ENCODE results near the gene CHST14. TPM values are rescaled to one million over a fixed set of nuclear protein-coding genes. Genes with fewer than 3 reads are reported as not detected.

The CHST14 gene
- total and polyA plus RNA-seq, 9 donors, result 16.0 to 48.4 (median 42.7) TPM

DNA sequence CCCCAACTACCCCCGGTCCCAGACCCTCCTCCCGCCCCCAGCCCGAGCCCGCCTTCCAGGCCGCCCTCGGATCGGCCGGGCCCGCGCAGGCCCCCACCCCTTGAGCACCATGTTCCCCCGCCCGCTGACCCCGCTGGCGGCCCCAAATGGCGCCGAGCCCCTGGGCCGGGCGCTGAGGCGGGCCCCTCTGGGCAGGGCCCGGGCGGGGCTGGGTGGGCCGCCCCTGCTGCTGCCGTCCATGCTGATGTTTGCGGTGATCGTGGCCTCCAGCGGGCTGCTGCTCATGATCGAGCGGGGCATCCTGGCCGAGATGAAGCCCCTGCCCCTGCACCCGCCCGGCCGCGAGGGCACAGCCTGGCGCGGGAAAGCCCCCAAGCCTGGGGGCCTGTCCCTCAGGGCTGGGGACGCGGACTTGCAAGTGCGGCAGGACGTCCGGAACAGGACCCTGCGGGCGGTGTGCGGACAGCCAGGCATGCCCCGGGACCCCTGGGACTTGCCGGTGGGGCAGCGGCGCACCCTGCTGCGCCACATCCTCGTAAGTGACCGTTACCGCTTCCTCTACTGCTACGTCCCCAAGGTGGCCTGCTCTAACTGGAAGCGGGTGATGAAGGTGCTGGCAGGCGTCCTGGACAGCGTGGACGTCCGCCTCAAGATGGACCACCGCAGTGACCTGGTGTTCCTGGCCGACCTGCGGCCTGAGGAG is 472 bp downstream of the CHST14 start:
- under 1% methylated on average over 47 of the region's 60 CpGs for WGBS (ENCODE audit: insufficient coverage)
- Histone ChIP-seq H3K4me1 (ENCODE audit: control insufficient read depth, insufficient read depth, low read length) (peaks cover 22% of the 10 kb centered on the region), H3K36me3 (ENCODE audit: control insufficient read depth, insufficient read depth, low read length) (peaks cover 15% of the 10 kb centered on the region), H3K9me3 (replicated peaks; ENCODE audit: control insufficient read depth, low read depth, low read length) (no peaks in the 10 kb centered on the region), H3K27ac (ENCODE audit: low read length) (peak overlapping the region; percentile 69), H3K4me3 (ENCODE audit: low read length) (peak overlapping the region; percentile 85), H3K27me3 (ENCODE audit: control insufficient read depth, insufficient read depth, low read length) (no peaks in the 10 kb centered on the region)
- peak; percentile 70 for DNase-seq

DNA sequence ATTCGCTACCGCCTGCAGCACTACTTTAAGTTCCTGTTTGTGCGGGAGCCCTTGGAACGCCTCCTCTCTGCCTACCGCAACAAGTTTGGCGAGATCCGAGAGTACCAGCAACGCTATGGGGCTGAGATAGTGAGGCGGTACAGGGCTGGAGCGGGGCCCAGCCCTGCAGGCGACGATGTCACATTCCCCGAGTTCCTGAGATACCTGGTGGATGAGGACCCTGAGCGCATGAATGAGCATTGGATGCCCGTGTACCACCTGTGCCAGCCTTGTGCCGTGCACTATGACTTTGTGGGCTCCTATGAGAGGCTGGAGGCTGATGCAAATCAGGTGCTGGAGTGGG is 995 bp downstream of the CHST14 start:
- Histone ChIP-seq H3K36me3 (ENCODE audit: control insufficient read depth, insufficient read depth, low read length) (peaks cover 10% of the 10 kb centered on the region), H3K4me1 (ENCODE audit: control insufficient read depth, insufficient read depth, low read length) (peaks cover 22% of the 10 kb centered on the region), H3K27me3 (ENCODE audit: control insufficient read depth, insufficient read depth, low read length) (no peaks in the 10 kb centered on the region), H3K9me3 (replicated peaks; ENCODE audit: control insufficient read depth, low read depth, low read length) (no peaks in the 10 kb centered on the region), H3K4me3 (ENCODE audit: low read length) (peak overlapping the region; percentile 85), H3K27ac (ENCODE audit: low read length) (peak overlapping the region; percentile 69)
- 6% methylated on average over 16 of the region's 16 CpGs for WGBS (ENCODE audit: insufficient coverage)
- DNase-seq, result peak; percentile 24

DNA sequence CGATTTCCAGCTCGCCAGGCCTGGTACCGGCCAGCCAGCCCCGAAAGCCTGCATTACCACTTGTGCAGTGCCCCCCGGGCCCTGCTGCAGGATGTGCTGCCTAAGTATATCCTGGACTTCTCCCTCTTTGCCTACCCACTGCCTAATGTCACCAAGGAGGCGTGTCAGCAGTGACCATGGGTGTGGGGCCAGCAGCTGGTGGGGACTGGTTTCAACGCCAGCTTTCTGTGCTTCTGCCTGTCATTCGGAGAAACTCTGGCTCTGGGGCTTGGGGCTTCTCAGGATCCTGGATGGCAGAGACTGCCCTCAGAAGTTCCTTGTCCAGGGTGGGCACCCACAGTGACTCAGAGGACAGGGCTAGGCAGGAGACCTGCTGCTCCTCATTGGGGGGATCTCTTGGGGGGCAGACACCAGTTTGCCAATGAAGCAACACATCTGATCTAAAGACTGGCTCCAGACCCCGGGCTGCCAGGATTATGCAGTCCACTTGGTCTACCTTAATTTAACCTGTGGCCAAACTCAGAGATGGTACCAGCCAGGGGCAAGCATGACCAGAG is 1.5 kb downstream of the CHST14 start:
- H3K27me3 ChIP-seq (ENCODE audit: control insufficient read depth, insufficient read depth, low read length), result no peaks in the 10 kb centered on the region
- no peaks in the 10 kb centered on the region for H3K9me3 ChIP-seq (replicated peaks; ENCODE audit: control insufficient read depth, low read depth, low read length)
- no peak overlapping the region for H3K27ac ChIP-seq (ENCODE audit: low read length)
- peak overlapping the region; percentile 85 for H3K4me3 ChIP-seq (ENCODE audit: low read length)
- 81% methylated on average over 8 of the region's 9 CpGs for WGBS (ENCODE audit: insufficient coverage)
- peak; percentile 35 for DNase-seq
- peaks cover 5% of the 10 kb centered on the region for H3K36me3 ChIP-seq (ENCODE audit: control insufficient read depth, insufficient read depth, low read length)
- H3K4me1 ChIP-seq (ENCODE audit: control insufficient read depth, insufficient read depth, low read length), result peaks cover 22% of the 10 kb centered on the region

DNA sequence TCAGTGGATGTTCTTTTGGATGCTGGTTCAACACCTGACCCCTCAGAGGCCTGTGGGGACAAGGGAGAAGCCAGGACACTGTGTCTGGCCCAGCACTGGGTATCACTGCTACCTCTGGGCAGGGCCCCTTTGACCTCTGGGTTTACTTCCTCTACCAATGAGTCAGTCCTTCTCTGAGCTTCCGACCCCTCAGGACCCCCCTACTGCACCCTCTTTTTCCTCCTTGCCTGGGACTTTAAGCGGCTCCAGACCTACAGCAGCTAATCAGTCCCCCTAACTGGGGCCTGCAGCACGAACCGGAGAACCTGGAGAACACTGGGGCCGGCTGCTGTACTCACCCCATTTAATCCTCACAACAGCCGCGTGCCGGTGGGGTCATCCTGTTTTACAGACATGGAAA is 3.8 kb downstream of the CHST14 start:
- Histone ChIP-seq H3K4me3 (ENCODE audit: low read length) (no peak overlapping the region), H3K4me1 (ENCODE audit: control insufficient read depth, insufficient read depth, low read length) (peaks cover 25% of the 10 kb centered on the region), H3K27ac (ENCODE audit: low read length) (no peak overlapping the region), H3K36me3 (ENCODE audit: control insufficient read depth, insufficient read depth, low read length) (peaks cover 3% of the 10 kb centered on the region), H3K27me3 (ENCODE audit: control insufficient read depth, insufficient read depth, low read length) (no peaks in the 10 kb centered on the region), H3K9me3 (replicated peaks; ENCODE audit: control insufficient read depth, low read depth, low read length) (no peaks in the 10 kb centered on the region)
- 38% methylated on average over 3 of the region's 8 CpGs for WGBS (ENCODE audit: insufficient coverage)
- no peak for DNase-seq

DNA sequence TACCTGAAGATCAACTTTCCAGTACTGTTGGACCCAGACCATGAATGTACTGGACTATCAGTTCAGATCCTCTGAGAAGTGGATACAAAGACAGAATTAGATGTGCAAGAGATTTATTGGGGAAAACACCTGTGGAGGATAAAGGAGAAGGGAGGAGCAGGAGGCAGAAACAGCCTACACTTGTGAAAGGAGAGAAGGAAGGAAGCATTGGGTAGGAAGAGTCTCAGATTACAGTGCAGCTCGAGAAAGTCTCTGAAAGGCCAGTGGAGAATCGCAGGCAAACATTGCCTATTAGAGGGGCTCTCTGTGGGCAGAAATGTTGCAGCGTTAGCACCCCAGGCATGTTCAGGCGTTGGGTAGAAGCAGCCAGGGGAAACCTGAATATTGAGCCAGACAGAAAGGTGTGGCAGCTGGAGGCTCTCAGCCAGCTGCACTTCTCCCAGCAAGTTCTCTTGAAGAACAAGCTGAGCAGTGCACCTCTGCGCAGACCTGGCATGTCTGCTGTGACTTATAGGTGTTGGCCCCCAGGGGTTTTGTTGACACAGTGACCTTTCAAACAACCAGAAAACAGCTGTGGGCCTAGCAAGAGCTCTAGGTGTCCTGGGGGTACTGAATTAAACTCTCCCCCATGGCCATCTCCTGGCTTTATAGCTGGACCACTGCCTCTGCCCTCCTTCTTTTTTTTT is 7.0 kb downstream of the CHST14 start:
- Histone ChIP-seq H3K9me3 (replicated peaks; ENCODE audit: control insufficient read depth, low read depth, low read length) (no peaks in the 10 kb centered on the region), H3K4me1 (ENCODE audit: control insufficient read depth, insufficient read depth, low read length) (peaks cover 3% of the 10 kb centered on the region), H3K36me3 (ENCODE audit: control insufficient read depth, insufficient read depth, low read length) (no peaks in the 10 kb centered on the region), H3K4me3 (ENCODE audit: low read length) (no peak overlapping the region), H3K27ac (ENCODE audit: low read length) (no peak overlapping the region), H3K27me3 (ENCODE audit: control insufficient read depth, insufficient read depth, low read length) (no peaks in the 10 kb centered on the region)
- DNase-seq, result no peak
- WGBS (ENCODE audit: insufficient coverage), result 26% methylated on average over 4 of the region's 5 CpGs

DNA sequence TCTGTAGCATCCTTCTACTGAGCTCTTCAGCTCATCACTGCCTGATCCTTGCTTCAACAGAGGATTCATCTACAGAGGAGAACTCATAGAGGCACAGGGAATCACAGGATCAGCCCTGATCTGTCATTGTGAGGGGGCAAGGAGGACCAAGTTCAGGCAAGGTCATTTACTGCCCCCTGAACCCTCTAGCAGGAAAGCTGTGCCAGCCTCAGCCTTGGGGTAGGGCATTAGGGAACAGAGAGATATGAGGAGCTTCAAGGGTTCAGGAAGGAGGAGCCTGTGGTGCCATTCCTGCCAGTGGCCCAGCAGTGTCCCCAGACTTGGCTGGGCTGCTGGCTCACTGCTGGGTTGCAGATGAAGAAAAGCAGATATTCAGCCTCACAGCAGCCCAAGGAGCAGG is 8.2 kb downstream of the CHST14 start:
- Histone ChIP-seq H3K9me3 (replicated peaks; ENCODE audit: control insufficient read depth, low read depth, low read length) (no peaks in the 10 kb centered on the region), H3K4me1 (ENCODE audit: control insufficient read depth, insufficient read depth, low read length) (peaks cover 3% of the 10 kb centered on the region), H3K4me3 (ENCODE audit: low read length) (no peak overlapping the region), H3K27ac (ENCODE audit: low read length) (no peak overlapping the region), H3K27me3 (ENCODE audit: control insufficient read depth, insufficient read depth, low read length) (no peaks in the 10 kb centered on the region), H3K36me3 (ENCODE audit: control insufficient read depth, insufficient read depth, low read length) (no peaks in the 10 kb centered on the region)
- DNase-seq, result no peak

DNA sequence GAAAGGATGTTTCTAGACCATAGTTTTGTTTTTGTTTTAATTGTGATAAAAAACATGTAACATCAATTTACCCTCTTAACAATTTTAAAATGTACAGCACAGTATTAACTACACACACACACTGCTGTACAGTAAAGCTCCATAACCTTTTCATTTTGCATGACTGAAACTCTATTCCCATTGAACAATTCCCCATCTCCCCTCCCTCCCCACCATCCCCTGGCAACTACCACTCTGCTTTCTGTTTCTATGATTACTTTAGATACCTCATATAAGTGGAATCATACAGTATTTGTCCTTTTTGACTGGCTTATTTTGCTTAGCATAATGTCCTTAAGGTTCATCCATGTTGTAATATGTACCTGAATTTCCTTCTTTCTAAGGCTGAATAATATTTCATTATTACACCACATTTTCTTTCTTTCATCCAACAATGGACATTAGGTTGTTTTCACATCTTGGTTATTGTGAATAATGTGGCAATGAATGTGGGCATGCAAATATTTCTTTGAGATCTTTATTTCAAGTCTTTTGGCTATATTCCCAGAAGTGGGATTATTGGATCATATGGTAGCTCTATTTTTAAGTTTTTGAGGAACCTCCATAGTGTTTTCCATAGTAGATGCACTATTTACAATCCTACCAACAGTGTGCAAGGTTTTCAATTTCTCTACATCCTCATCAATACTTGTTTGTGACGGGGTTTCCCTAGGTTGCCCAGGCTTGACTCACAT is 10.7 kb downstream of the CHST14 start:
- peaks cover 3% of the 10 kb centered on the region for H3K4me1 ChIP-seq (ENCODE audit: control insufficient read depth, insufficient read depth, low read length)
- no peaks in the 10 kb centered on the region for H3K36me3 ChIP-seq (ENCODE audit: control insufficient read depth, insufficient read depth, low read length)
- 29% methylated on average over 1 of the region's 1 CpG for WGBS (ENCODE audit: insufficient coverage)

DNA sequence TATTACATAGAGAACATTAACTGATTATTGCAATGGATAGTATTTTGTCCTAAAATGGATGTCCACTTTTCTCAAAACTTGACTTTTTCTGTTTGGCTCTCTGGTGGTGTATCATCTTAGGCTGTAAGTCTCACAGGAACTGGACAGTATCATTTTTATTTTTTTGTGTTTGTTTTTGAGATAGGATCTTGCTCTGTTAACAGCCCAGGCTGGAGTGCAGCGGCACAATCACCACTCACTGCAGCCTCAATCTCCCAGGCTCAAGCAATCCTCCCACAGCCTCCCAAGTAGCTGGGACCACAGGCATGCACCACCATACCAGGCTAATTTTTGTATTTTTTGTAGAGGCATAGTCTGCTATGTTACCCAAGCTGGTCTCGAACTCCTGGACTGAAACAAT is 13.1 kb downstream of the CHST14 start:
- no CpG with 5 or more reads among the region's 2 CpGs for WGBS (ENCODE audit: insufficient coverage)
- Histone ChIP-seq H3K9me3 (replicated peaks; ENCODE audit: control insufficient read depth, low read depth, low read length) (no peaks in the 10 kb centered on the region), H3K36me3 (ENCODE audit: control insufficient read depth, insufficient read depth, low read length) (no peaks in the 10 kb centered on the region), H3K27me3 (ENCODE audit: control insufficient read depth, insufficient read depth, low read length) (no peaks in the 10 kb centered on the region), H3K4me1 (ENCODE audit: control insufficient read depth, insufficient read depth, low read length) (no peaks in the 10 kb centered on the region), H3K27ac (ENCODE audit: low read length) (no peak overlapping the region), H3K4me3 (ENCODE audit: low read length) (no peak overlapping the region)
- no peak for DNase-seq

More for the DNA sequence above, 10.7 kb downstream of the CHST14 start:
- Histone ChIP-seq H3K9me3 (replicated peaks; ENCODE audit: control insufficient read depth, low read depth, low read length) (no peaks in the 10 kb centered on the region), H3K27me3 (ENCODE audit: control insufficient read depth, insufficient read depth, low read length) (no peaks in the 10 kb centered on the region), H3K4me3 (ENCODE audit: low read length) (no peak overlapping the region), H3K27ac (ENCODE audit: low read length) (no peak overlapping the region)
- no peak for DNase-seq

DNA sequence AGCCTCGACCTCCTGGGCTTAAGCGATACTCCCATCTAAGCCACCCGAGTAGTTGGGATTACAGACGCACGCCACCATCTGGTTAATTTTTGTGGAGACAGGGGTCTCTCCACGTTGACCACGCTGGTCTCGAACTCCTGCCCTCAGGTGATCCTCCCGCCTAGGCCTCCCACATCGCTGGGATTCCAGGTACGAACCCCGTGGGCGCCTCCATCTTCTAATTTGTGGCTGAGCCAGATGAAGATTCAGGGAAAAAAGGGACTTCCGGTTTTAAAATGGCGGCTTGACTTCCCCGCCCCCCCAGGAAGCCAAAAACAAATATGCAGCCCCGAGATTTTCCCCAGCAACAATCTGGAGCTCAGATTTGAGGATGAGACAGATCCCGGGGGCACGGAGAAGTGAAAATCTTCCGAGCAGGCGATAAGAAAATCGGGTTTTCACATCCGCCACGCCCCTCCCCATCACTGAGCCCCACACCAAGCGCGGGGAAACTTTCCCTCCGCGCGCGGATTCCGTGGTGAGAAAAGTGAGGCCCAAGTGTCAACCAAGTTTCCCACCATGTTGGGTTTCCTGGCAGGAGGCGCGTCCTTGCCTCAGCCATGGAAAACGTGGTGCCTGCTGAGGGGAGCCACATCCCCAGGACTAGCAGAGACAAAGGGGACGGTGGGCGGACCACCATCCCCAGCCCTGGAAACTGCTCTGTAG is 15.4 kb downstream of the CHST14 start:
- no peak for DNase-seq
- Histone ChIP-seq H3K9me3 (replicated peaks; ENCODE audit: control insufficient read depth, low read depth, low read length) (no peaks in the 10 kb centered on the region), H3K4me1 (ENCODE audit: control insufficient read depth, insufficient read depth, low read length) (no peaks in the 10 kb centered on the region), H3K27ac (ENCODE audit: low read length) (no peak overlapping the region), H3K36me3 (ENCODE audit: control insufficient read depth, insufficient read depth, low read length) (no peaks in the 10 kb centered on the region), H3K27me3 (ENCODE audit: control insufficient read depth, insufficient read depth, low read length) (no peaks in the 10 kb centered on the region), H3K4me3 (ENCODE audit: low read length) (no peak overlapping the region)
- WGBS (ENCODE audit: insufficient coverage), result 83% methylated on average over 31 of the region's 36 CpGs

All from muscle of leg (tissue), 11 donors.